Uterus (tissue), 2 donors: ENCODE data around the gene SORT1.

Experiments
- CTCF ChIP-seq, 4 experiments: fragments of 200-600 bp in 2 of 4; fragments of 450-650 bp in 2 of 4; sonication (generic) in 2 of 4; IDR thresholded peaks; one replicate each; pipeline ENCODE4 v1.5.1; 2016 to 2019; ENCODE audit warnings: antibody characterized with exemption in 4 of 4, mild to moderate bottlenecking in 2 of 4, moderate library complexity in 1 of 4
- POLR2A ChIP-seq, 2 donors: fragments of 450-650 bp; IDR thresholded peaks; one replicate each; pipeline ENCODE4 v1.6.1; 2016; ENCODE audit warnings: antibody characterized with exemption in 2 of 2, mild to moderate bottlenecking in 1 of 2, moderate library complexity in 1 of 2

GRCh38 chr1:109350182-109350581, 47.5 kb downstream of the SORT1 start:
- TF ChIP-seq CTCF (IDR thresholded peaks at IDR 0.05), result no peak
- TF ChIP-seq POLR2A (IDR thresholded peaks at IDR 0.05), result no peak
